OCI-LY1 (cell line): ENCODE measurements around the gene RAB8B.

Experiments used
- H2AFZ ChIP-seq: fragments of 200-600 bp; sonication (generic), shearing (Covaris generic); 2 replicates; pipeline ENCODE4 v1.6.0; 2014; ENCODE audit warnings: antibody characterized with exemption, mild to moderate bottlenecking, low read length
- H3F3A ChIP-seq: fragments of 200-600 bp; sonication (generic), shearing (Covaris generic); 2 replicates; pipeline ENCODE4 v1.6.0; 2014; ENCODE audit warnings: mild to moderate bottlenecking, antibody characterized with exemption, low read length, moderate library complexity; ENCODE audit not compliant: insufficient read depth
- H3K27ac ChIP-seq: fragments of 200-600 bp; sonication (generic); 2 replicates; pipeline ENCODE4 v1.5.1; 2014; ENCODE audit warnings: low read length, mixed run types, mild to moderate bottlenecking, low read depth; ENCODE audit not compliant: poor library complexity, severe bottlenecking
- H3K27me3 ChIP-seq: fragments of 200-600 bp; sonication (generic); 2 replicates; pipeline ENCODE4 v1.6.0; 2014; ENCODE audit warnings: antibody characterized with exemption, mild to moderate bottlenecking, low read length, moderate library complexity; ENCODE audit not compliant: insufficient read depth
- H3K36me3 ChIP-seq: fragments of 200-600 bp; sonication (generic); 2 replicates; pipeline ENCODE4 v1.6.1; 2014; ENCODE audit warnings: mild to moderate bottlenecking, antibody characterized with exemption, low read length, moderate library complexity, mixed read lengths; ENCODE audit not compliant: insufficient read depth
- H3K4me1 ChIP-seq: fragments of 200-600 bp; sonication (generic); 2 replicates; pipeline ENCODE4 v1.5.1; 2014; ENCODE audit warnings: mild to moderate bottlenecking, low read length, moderate library complexity; ENCODE audit not compliant: insufficient read depth, severe bottlenecking
- H3K4me2 ChIP-seq: fragments of 200-600 bp; sonication (generic), shearing (Covaris generic); 2 replicates; pipeline ENCODE4 v1.6.1; 2014; ENCODE audit warnings: low read length
- H3K4me3 ChIP-seq: fragments of 200-600 bp; sonication (generic); 2 replicates; pipeline ENCODE4 v1.5.1; 2014; ENCODE audit warnings: low read length, low read depth, mild to moderate bottlenecking, mixed read lengths; ENCODE audit not compliant: poor library complexity, severe bottlenecking
- H3K79me2 ChIP-seq: fragments of 200-600 bp; shearing (Covaris generic); 2 replicates; pipeline ENCODE4 v1.6.1; 2016; ENCODE audit warnings: mixed run types, low read length, mixed read lengths; ENCODE audit not compliant: insufficient read depth
- H3K9ac ChIP-seq: fragments of 200-600 bp; sonication (generic), shearing (Covaris generic); 2 replicates; pipeline ENCODE4 v1.6.1; 2014; ENCODE audit warnings: mild to moderate bottlenecking, low read length, mixed read lengths
- H3K9me2 ChIP-seq: fragments of 200-600 bp; sonication (generic), shearing (Covaris generic); 2 replicates; pipeline ENCODE4 v1.6.1; 2014; ENCODE audit warnings: low read depth, mild to moderate bottlenecking, low read length, mixed read lengths
- H3K9me3 ChIP-seq: fragments of 200-600 bp; shearing (Covaris generic); 2 replicates; pipeline ENCODE4 v1.6.1; 2014; ENCODE audit warnings: low read length, mixed read lengths
- H4K20me1 ChIP-seq: fragments of 200-600 bp; sonication (generic), shearing (Covaris generic); 2 replicates; pipeline ENCODE4 v1.6.0; 2016; ENCODE audit warnings: mild to moderate bottlenecking, low read length; ENCODE audit not compliant: insufficient read depth
- CTCF ChIP-seq: fragments of 200-600 bp; sonication (generic), shearing (Covaris generic); IDR thresholded peaks from 2 replicates; pipeline ENCODE4 v1.5.1; 2017; ENCODE audit warnings: mild to moderate bottlenecking, antibody characterized with exemption, low read length, moderate library complexity, mixed read lengths
- EZH2 ChIP-seq: fragments of 200-600 bp; sonication (generic), shearing (Covaris generic); IDR thresholded peaks from 2 replicates; pipeline ENCODE4 v1.8.0; 2017; ENCODE audit warnings: borderline replicate concordance, mixed run types, mild to moderate bottlenecking, antibody characterized with exemption, low read length, moderate library complexity, mixed read lengths

The RAB8B gene

DNA sequence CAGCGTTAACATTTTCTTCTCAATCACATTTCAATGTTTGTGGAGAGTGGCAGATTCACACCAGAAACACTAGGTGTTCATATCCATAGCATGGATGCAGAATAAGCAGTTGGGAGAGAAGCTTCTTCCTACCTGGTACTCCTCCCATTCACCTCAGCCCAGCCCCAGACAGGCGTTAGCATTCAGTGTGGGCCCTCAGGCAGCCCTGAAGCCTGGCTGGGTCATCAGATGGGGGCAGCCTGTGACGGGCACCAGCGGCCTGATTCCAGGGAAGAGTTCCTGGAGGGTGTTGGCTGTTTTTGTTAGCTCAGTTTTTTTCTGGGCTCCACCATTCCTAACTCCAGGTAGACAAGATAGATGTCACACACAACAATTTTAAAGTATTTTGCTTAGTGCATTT, 119.1 kb downstream of the RAB8B start:
- Histone ChIP-seq H3K27me3 (no peaks in the 10 kb centered on the region), H3K4me1 (no peaks in the 10 kb centered on the region), H3K9me2 (no peaks in the 10 kb centered on the region), H3K27ac (no peak overlapping the region), H3K4me3 (no peak overlapping the region), H3K79me2 (no peaks in the 10 kb centered on the region), H3K4me2 (no peak overlapping the region), H3K9ac (no peak overlapping the region), H4K20me1 (no peaks in the 10 kb centered on the region), H2AFZ (no peak overlapping the region), H3K36me3 (peaks cover 21% of the 10 kb centered on the region), H3K9me3 (no peaks in the 10 kb centered on the region), H3F3A (no peaks in the 10 kb centered on the region)
- no peak for TF ChIP-seq EZH2
- TF ChIP-seq CTCF: no peak

DNA sequence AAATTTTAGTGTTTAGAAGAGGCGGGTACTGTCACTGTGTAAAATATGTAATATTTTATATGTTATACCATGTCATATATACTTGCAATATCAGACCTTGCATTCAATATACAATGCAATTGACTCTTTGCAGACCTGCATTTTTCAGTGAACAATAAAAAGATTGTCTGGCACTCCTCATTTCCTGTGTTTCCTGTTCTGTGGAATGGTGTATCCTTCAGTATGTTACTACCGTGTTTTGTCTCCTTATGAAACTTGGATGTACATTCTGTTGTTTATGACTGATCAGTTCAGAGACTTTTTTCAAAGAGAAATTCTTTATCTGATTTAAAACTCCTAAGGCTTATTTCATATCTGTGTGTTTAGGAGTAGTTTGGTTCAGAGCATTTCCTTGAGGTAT, 119.5 kb downstream of the RAB8B start:
- H2AFZ ChIP-seq: no peak overlapping the region
- H3K4me1 ChIP-seq: no peaks in the 10 kb centered on the region
- H3K9me3 ChIP-seq: no peaks in the 10 kb centered on the region
- no peak overlapping the region for H3K4me2 ChIP-seq
- no peak overlapping the region for H3K4me3 ChIP-seq
- H3K9me2 ChIP-seq: no peaks in the 10 kb centered on the region
- H3K27me3 ChIP-seq: no peaks in the 10 kb centered on the region
- no peak overlapping the region for H3K9ac ChIP-seq
- H3K36me3 ChIP-seq: peaks cover 21% of the 10 kb centered on the region; the same call in 1 of the 2 replicates
- TF ChIP-seq CTCF (no peak), EZH2 (no peak)
- no peaks in the 10 kb centered on the region for H3F3A ChIP-seq
- no peaks in the 10 kb centered on the region for H4K20me1 ChIP-seq
- no peak overlapping the region for H3K27ac ChIP-seq
- H3K79me2 ChIP-seq: no peaks in the 10 kb centered on the region

DNA sequence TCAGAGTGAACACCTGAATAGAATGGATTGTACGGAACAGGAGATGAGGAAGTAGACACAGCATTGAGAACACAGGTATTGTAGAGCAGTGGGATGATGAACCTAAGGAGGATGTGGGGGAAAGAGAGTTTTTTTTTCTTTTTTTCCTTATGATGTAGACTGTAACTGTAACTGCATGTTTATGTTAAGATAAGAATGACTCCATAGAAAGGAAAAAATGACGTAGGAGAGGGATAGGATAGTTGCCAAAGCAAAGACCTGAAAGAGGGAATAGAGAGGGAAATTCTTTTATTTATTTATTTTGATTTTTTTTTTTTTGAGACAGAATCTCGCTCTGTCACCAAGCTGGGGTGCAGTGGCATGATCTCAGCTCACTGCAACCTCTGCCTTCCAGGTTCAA, 121.2 kb downstream of the RAB8B start:
- H3K4me3 ChIP-seq: no peak overlapping the region
- no peaks in the 10 kb centered on the region for H3K4me1 ChIP-seq
- H3K9me2 ChIP-seq: no peaks in the 10 kb centered on the region
- no peak overlapping the region for H2AFZ ChIP-seq
- H3K36me3 ChIP-seq: peaks cover 13% of the 10 kb centered on the region; the same call in 1 of the 2 replicates
- no peaks in the 10 kb centered on the region for H3K27me3 ChIP-seq
- no peaks in the 10 kb centered on the region for H3F3A ChIP-seq
- H3K27ac ChIP-seq: no peak overlapping the region
- no peak for TF ChIP-seq EZH2
- no peak for TF ChIP-seq CTCF
- no peak overlapping the region for H3K9ac ChIP-seq
- no peaks in the 10 kb centered on the region for H3K9me3 ChIP-seq
- H4K20me1 ChIP-seq: no peaks in the 10 kb centered on the region
- no peaks in the 10 kb centered on the region for H3K79me2 ChIP-seq
- no peak overlapping the region for H3K4me2 ChIP-seq
